ENCODE measurements around the gene TFRC.

The TFRC gene

DNA sequence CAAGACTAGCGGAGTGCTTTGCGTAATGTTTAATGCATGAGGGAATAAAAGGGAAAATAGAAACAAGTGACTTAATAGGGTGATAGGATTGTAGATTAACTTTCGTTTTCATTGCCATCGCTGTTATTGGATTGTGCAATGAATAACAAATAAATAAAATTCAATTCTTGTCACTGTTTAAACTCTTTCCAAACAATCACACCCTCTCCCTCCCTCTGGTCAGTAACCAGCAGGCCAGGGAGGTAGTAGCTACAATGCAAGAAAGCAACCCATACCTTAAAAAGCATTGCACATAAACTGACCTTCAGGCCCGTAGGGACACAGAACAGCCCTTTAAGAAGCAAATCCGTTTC, 705 bp upstream of the TFRC start:
- in situ Hi-C loops (cut with MboI; ENCODE audit: low sequenced_read_pairs) = loop anchor here (10.0 kb wide), 1 partner anchor 112 kb away; no protein-coding TSS in a partner anchor

DNA sequence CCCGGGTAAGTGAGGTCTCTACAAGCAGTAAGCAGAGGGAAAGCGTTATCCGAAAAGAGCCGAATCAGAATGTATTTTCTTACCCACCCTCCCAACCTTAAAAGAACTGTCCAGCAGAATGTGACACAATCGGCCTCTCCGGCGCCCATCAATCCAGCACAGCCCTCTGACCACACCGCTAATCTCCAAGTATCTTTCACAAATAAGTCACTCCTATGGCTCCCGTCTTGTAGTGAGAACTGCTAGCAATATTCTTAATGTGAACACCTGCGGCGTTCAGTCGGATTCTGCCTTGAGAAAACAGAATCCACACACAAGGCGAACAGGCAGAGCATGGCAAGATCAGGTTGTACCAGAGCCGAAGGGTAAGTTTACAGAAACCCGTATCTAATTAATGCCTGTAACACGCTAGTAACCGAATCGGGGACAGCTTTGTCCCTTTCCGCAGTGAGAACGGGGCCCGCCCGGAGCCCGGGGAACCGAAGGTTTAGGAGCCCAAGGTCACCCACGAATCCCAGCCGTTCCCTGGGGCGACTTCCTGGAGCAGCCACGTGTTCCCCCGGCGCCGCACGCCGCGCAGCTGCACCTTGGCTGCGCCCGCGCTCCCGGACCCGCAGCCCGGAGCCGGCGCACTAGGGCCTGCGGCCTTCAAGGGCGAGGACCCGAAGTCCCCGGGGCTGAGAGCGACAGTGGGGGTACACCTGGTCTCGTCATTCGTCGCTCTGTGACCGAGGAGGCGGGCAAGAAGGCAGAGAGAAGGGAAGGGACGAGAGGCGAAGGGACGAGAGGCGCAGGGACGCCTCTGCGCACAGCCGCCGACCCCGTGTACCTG, 672 bp downstream of the TFRC start:
- in situ Hi-C loops (cut with MboI; ENCODE audit: low sequenced_read_pairs) = loop anchor here (10.0 kb wide), 1 partner anchor 114 kb away; no protein-coding TSS in a partner anchor

DNA sequence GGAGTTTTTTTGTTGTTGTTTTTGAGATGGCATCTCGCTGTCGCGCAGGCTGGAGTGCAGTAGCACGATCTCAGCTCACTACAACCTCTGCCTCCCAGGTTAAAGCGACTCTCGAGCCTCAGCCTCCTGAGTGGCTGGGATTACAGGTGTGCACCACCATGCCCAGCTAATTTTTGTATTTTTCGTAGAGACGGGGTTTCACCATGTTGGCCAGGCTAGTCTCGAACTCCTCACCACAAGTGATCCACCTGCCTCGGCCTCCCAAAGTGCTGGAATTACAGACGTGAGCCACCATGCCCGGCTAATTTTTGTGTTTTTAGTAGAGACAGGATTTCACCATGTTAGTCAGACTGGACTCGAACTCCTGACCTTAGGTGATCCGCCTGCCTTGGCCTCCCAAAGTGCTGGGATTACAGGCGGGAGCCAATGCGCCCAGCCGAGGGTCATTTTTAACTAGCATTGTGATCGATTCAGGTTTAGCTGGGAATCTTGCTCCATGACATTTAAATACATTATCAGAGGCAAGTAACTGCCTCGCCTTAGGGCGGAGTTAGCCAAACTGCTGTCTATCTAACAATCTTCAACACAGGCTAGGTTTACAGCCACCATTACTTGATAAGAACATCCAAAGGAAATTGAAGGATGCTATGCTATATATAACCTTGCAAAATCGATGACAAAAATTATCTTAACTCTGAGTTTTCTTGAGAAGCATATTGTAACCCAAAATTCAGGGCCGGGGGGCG, 1.6 kb downstream of the TFRC start:
- in situ Hi-C loops (cut with MboI; ENCODE audit: low sequenced_read_pairs) = loop anchor here (10.0 kb wide), 1 partner anchor 115 kb away; no protein-coding TSS in a partner anchor

DNA sequence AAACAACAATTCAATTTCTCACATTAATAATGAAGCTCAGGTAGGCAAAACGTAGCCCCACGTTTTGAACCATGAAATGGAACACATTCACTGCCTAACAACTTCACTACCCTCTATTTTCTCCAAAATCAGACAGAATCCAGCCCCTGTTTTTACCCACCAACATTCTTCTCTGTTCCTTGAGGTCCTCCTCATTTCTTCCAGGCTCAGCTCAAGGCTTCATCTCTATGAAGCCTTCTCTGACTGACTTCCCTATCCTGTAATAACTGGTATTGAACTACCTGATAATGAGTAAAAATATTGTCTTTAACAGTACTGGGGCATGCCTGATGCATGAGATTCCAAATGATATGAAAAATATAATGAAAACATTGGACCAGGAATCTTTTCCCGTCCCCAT, 2.2 kb downstream of the TFRC start:
- in situ Hi-C loops (cut with MboI; ENCODE audit: low sequenced_read_pairs) = loop anchor here (10.0 kb wide), 1 partner anchor 115 kb away; no protein-coding TSS in a partner anchor

- in situ Hi-C loops (cut with MboI; ENCODE audit: low sequenced_read_pairs) = no loop called here
Observed at GRCh38 chr3:196075013-196075412, 6.9 kb downstream of the TFRC start.

- in situ Hi-C loops (cut with MboI; ENCODE audit: low sequenced_read_pairs) = loop anchor here (25.0 kb wide), 1 partner anchor 439 kb away; the partner anchor contains the start of genes RNF168 and SMCO1
Observed at GRCh38 chr3:196073255-196073753, 8.6 kb downstream of the TFRC start.

DNA sequence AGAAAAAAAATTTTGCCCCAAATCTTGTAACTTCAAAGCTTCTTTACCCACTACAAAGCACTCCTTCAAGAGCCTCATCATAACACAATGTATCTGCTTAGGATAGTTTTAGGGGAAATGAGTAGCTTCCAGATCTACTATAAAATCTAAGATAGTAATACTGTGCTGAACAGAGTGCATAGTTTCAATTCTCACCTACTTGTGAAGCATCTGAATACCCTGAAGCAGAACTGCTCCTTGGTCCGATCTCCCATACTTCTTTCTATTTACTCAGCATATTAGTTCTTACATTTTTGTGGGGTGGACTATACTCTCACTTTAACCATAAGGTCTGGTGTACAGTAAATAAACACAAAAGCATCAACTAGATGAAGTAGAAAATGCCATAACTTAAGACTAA, 9.6 kb downstream of the TFRC start:
- in situ Hi-C loops (cut with MboI; ENCODE audit: low sequenced_read_pairs) = loop anchor here (25.0 kb wide), 1 partner anchor 440 kb away; the partner anchor contains the start of genes RNF168 and SMCO1

DNA sequence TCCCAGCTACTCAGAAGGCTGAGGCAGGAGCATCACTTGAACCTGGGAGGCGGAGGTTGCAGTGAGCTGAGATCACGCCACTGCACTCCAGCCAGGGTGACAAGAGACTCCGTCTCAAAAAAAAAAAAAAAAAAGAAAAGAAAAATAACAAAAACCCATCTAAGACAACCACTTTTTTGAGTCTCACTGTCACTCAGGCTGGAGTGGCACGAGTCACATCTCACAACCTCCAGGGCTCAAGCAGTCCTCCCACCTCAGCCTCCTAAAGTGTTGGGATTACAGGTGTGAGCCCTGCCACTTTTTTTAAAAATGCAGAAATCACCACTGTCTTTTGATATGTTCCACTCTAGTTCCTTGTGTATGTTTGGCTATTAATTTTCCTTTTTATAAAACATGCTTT, 13.1 kb downstream of the TFRC start:
- in situ Hi-C loops (cut with MboI; ENCODE audit: low sequenced_read_pairs) = loop anchor here (25.0 kb wide), 1 partner anchor 443 kb away; the partner anchor contains the start of genes RNF168 and SMCO1

DNA sequence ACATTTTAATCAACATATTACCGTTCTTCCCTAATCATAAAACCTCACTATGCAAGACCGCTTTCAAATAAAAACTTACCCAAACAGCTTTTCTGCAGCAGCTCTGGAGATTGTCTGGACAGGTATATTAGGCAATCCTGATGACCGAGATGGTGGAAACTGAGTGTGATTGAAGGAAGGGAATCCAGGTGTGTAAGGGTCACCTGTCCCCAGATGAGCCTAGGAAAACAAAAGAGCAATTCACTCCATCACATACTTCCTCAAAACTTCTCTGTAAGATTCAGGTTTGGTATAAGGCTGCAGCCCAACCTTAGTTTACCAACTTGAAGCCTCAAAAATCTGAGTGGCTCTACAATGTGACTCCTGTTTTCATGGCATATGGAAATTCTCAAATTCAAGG, 14.5 kb downstream of the TFRC start:
- in situ Hi-C loops (cut with MboI; ENCODE audit: low sequenced_read_pairs) = loop anchor here (25.0 kb wide), 1 partner anchor 445 kb away; the partner anchor contains the start of genes RNF168 and SMCO1

DNA sequence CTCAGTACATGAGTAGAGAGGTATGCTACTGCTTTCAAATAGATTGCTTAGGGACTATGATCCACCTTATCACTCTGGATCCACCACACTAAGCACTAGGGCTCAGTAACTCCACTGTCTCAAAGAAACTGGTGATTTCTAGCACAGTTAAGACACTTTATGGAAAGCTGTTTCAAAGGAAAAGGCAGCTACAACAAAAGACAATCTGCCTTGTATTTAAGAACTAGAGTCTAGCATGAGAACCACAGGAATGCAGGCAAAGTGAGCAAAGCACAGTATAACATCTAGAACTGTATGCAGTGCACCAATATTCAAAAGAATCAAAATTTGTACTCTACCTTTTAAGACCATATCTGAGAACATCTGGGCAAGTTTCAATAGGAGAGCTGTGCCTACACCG, 17.9 kb downstream of the TFRC start:
- in situ Hi-C loops (cut with MboI; ENCODE audit: low sequenced_read_pairs) = loop anchor here (25.0 kb wide), 1 partner anchor 448 kb away; the partner anchor contains the start of genes RNF168 and SMCO1

- in situ Hi-C loops (cut with MboI; ENCODE audit: low sequenced_read_pairs) = loop anchor here (25.0 kb wide), 1 partner anchor 449 kb away; the partner anchor contains the start of genes RNF168 and SMCO1
Observed at GRCh38 chr3:196063456-196063855, 18.4 kb downstream of the TFRC start.

DNA sequence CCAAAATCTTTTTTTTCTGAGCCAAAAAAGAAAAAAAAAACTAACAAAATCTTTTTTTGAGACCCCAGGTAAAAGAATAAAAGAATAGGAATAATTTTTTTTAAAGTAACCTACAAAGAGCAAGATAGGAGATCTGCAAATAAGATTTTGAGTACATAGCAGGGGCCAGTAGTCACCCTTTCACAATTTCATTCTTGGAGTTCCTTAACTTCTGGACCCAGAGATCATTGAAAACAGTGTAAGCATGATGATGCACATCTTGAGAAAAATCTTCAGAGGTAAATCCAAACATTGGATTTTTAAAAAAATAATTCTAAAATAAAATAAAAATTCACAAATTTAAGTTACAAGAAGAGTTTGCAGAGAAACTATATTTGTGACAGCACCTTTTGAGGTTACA, 18.8 kb downstream of the TFRC start:
- in situ Hi-C loops (cut with MboI; ENCODE audit: low sequenced_read_pairs) = loop anchor here (25.0 kb wide), 1 partner anchor 449 kb away; the partner anchor contains the start of genes RNF168 and SMCO1

- in situ Hi-C loops (cut with MboI; ENCODE audit: low sequenced_read_pairs) = loop anchor here (25.0 kb wide), 1 partner anchor 451 kb away; the partner anchor contains the start of genes RNF168 and SMCO1
Observed at GRCh38 chr3:196060834-196061233, 21.1 kb downstream of the TFRC start.

DNA sequence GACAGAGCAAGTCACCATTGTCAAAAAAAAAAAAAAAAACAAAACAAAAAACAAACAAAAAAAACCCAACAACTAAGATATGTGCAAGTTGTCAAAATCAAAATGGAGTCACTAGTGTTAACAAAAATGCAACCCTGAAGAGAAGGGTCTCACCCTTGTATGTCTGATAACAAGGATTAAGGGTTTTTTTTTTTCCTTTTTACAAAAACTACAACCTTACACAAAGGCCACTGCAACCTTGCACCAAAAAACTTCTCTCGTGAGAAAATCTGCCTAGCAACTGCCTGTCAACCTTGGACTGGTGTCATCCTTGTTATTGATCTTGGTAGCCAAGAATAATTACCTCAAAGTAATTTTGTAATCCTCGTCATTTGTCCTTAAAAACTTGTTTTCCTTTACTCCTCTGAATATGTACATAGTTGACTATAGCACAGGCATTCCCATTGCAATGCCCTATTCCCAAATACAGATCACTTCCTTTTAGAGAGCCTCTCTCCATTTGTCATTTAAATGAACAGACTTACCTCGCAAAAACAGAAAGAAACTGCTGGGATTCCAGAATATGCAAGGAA, 24.0 kb downstream of the TFRC start:
- in situ Hi-C loops (cut with MboI; ENCODE audit: low sequenced_read_pairs) = loop anchor here (25.0 kb wide), 1 partner anchor 454 kb away; the partner anchor contains the start of genes RNF168 and SMCO1

DNA sequence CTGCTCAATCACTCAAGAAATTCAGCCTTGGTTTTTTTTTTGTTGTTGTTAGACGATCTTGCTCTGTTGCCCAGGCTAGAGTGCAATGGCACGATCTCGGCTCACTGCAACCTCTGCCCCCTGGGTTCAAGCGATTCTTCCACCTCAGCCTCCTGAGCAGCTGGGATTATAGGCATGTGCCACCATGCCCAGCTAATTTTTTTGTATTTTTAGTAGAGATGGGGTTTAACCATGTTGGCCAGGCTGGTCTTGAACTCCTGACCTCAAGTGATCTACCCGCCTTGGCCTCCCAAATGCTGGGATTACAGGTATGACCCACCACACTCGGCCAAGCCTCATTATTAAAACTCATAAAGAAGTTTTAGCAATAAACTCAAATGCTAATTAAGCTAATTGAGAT, 25.5 kb downstream of the TFRC start:
- in situ Hi-C loops (cut with MboI; ENCODE audit: low sequenced_read_pairs) = loop anchor here (25.0 kb wide), 1 partner anchor 456 kb away; the partner anchor contains the start of genes RNF168 and SMCO1

- in situ Hi-C loops (cut with MboI; ENCODE audit: low sequenced_read_pairs) = loop anchor here (25.0 kb wide), 1 partner anchor 457 kb away; the partner anchor contains the start of genes RNF168 and SMCO1
Observed at GRCh38 chr3:196055683-196056270, 26.1 kb downstream of the TFRC start.

DNA sequence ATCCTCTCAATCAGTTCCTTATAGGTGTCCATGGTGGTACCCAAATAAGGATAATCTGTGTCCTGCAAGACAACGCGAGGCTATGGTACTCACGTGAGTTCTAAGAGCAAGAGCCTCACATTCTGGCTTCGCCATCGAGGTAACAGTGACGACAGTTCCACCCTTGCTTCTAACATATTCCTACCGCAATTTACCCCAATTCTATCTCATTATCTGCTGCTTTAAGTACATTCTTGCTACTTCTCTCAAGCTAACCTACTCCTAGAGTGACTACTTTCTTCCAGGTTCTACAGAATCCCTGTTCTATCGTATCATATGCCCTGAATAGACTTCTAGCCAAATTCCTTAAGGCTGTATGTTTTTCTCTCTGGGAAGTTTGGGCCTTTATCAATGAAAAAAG, 26.6 kb downstream of the TFRC start:
- in situ Hi-C loops (cut with MboI; ENCODE audit: low sequenced_read_pairs) = loop anchor here (25.0 kb wide), 1 partner anchor 457 kb away; the partner anchor contains the start of genes RNF168 and SMCO1

DNA sequence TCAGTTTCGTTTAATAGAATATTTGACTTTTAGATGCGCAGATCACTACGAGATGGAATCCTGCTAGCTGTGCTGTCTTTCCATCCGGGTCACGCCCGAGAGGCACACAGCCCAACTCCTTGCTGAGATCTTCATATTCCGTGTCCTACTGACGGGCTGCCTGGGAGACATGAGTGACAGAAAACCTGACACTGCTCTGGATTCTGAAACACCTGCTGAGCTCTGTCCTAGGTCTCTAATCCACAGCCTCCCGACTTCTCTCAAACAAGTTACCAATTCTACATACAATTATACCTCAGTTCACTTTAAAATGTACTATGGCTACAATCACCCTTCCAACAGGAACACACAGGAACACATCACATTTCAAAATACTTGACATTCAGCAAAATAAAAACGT, 27.2 kb downstream of the TFRC start:
- in situ Hi-C loops (cut with MboI; ENCODE audit: low sequenced_read_pairs) = loop anchor here (25.0 kb wide), 1 partner anchor 458 kb away; the partner anchor contains the start of genes RNF168 and SMCO1

DNA sequence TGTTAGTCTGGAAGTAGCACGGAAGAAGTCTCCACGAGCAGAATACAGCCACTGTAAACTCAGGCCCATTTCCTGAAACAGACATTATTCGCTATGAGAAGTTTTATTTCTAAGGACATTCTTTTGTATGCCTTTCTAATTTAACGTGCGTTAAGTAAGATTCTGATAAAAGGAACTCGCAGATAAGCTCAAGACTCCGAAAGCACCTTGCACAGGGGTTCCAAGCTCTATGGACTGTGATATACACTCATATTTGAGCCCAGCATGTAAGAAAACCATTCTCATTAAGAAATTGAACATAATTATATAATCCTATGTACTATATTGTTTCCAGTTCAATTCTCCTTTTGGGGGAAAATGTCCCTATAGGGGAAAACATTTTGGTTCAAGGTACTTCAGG, 28.4 kb downstream of the TFRC start:
- in situ Hi-C loops (cut with MboI; ENCODE audit: low sequenced_read_pairs) = loop anchor here (25.0 kb wide), 1 partner anchor 459 kb away; the partner anchor contains the start of genes RNF168 and SMCO1
